HuH-7.5 (cell line): ENCODE measurements around the gene ITGAE.
"Not testable (repeated sequence)": the region's sequence is repeated elsewhere in the genome, so short reads cannot be mapped to it uniquely, and the experiment has no call there.

Experiments used
- DNase-seq: peaks from one replicate; pipeline ENCODE4 v3.0.0; 2011; ENCODE audit warnings: low spot score

Gene ITGAE

GRCh38 chr17:3795390-3796102 lies 5.4 kb downstream of the ITGAE start:
- DNase-seq = peak; percentile 12

GRCh38 chr17:3794557-3795389 lies 6.2 kb downstream of the ITGAE start:
- peak; percentile 20 for DNase-seq

GRCh38 chr17:3794152-3794551 lies 6.8 kb downstream of the ITGAE start:
- not testable (repeated sequence) for DNase-seq

GRCh38 chr17:3793258-3793657 lies 7.7 kb downstream of the ITGAE start:
- not testable (repeated sequence) for DNase-seq

GRCh38 chr17:3792481-3792880 lies 8.5 kb downstream of the ITGAE start:
- DNase-seq = no peak

GRCh38 chr17:3788200-3788599 lies 12.8 kb downstream of the ITGAE start:
- no peak for DNase-seq

GRCh38 chr17:3785323-3785722 lies 15.7 kb downstream of the ITGAE start:
- not testable (repeated sequence) for DNase-seq

GRCh38 chr17:3782751-3783150 lies 18.2 kb downstream of the ITGAE start:
- DNase-seq = no peak

- DNase-seq = no peak
These were observed 20.0 kb downstream of the ITGAE start for GRCh38 chr17:3780986-3781385.

GRCh38 chr17:3777366-3778120 lies 23.4 kb downstream of the ITGAE start:
- DNase-seq = no peak

- DNase-seq = no peak
These were observed 27.0 kb downstream of the ITGAE start for GRCh38 chr17:3773966-3774365.

GRCh38 chr17:3773511-3773910 lies 27.5 kb downstream of the ITGAE start:
- no peak for DNase-seq

GRCh38 chr17:3772764-3773163 lies 28.2 kb downstream of the ITGAE start:
- no peak for DNase-seq

- DNase-seq = no peak
These were observed 29.8 kb downstream of the ITGAE start for GRCh38 chr17:3771140-3771539.

GRCh38 chr17:3770466-3770865 lies 30.5 kb downstream of the ITGAE start:
- no peak for DNase-seq

GRCh38 chr17:3768769-3769168 lies 32.2 kb downstream of the ITGAE start:
- DNase-seq = no peak

GRCh38 chr17:3768341-3768740 lies 32.6 kb downstream of the ITGAE start:
- no peak for DNase-seq

- no peak for DNase-seq
These were observed 34.2 kb downstream of the ITGAE start for GRCh38 chr17:3766779-3767178.

- no peak for DNase-seq
These were observed 35.0 kb downstream of the ITGAE start for GRCh38 chr17:3765981-3766380.

GRCh38 chr17:3763777-3764170 lies 37.2 kb downstream of the ITGAE start:
- no peak for DNase-seq

- DNase-seq = no peak
These were observed 37.8 kb downstream of the ITGAE start for GRCh38 chr17:3762922-3763776.

GRCh38 chr17:3761918-3762380 lies 39.0 kb downstream of the ITGAE start:
- DNase-seq = no peak
